Central memory CD4-positive, alpha-beta T cell (primary cell): ENCODE results near the gene SS18.

ENCODE experiments used
- DNase-seq: peaks from one replicate; pipeline ENCODE4 v3.0.0; 2022

SS18 gene

GRCh38 chr18:26071725-26072124 lies 18.7 kb downstream of the SS18 start:
- DNase-seq, result no peak

GRCh38 chr18:26071020-26071419 lies 19.4 kb downstream of the SS18 start:
- no peak for DNase-seq

DNA sequence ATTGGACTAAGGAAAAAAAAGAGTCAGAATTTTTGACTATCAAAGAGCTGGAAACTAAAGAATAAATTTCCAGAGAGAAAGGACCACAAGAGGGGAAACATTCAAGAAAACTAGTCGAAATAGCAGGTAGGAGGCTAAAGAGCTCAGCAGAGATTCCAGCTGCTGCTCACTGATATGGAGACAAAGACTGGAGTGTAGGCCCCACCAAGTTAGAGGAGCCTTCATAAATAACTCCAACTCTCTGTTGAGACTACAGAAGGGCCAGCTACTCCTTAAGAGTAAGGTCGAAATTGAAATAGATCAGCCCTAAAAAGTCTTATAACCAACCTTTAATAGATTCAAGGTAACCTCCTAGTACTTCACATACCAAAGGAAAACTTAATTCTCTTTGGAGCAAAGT lies 31.1 kb downstream of the SS18 start:
- DNase-seq, result no peak

GRCh38 chr18:26057344-26057773 lies 33.1 kb downstream of the SS18 start:
- no peak for DNase-seq

DNA sequence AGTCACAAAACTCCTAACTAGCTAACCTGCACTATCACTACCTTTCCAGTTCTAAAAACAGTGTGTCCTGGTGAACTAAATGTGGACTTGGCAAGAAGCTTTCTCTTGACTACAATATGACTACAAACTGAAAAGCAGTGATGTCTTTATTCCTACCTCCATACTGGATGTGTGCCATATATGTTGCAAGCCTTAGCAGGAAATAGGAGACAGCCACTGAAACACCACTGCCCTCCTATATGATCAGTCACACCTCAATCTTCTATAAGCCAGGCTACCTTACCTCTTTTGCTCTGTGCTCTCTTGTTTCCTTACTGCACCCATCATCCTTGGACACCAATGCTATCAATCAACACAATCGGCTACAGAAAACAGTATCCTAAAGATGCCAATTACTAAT lies 34.1 kb downstream of the SS18 start:
- no peak for DNase-seq

DNA sequence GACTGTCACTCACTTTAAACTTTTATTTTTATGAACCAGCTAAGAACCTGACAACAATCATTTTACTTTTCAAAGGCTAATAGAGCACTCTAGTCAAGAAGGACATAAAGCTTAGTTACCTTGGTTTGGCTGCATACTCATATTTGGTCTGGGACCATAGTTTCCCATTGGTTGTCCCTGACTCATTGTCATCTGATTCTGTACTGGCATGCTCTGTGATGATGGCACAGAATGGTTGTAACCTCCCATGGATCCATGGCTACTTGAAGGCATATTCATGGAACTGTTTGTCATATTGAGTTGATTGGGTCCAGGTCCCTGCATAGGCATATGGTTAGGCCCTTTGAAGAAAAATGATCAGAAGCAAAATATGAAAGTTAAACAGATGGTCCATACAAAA lies 37.9 kb downstream of the SS18 start:
- DNase-seq, result no peak

DNA sequence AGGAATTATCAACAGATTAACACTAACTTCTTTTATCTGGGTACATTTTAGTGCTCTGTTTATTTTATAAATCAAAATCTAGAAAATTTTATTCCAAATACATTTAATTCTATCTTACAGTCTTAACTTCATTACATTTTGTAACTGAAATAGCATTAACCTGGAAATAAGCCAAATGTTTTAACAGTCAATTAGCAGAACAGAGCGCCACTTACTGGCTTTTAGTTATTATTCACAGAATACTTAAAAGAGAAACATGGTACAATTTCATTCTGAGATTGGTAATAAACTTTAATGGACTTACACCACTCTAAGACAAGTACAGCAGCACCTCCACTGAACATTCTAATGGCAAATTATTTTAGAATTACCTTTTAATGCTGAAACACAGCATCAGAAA lies 38.6 kb downstream of the SS18 start:
- no peak for DNase-seq

DNA sequence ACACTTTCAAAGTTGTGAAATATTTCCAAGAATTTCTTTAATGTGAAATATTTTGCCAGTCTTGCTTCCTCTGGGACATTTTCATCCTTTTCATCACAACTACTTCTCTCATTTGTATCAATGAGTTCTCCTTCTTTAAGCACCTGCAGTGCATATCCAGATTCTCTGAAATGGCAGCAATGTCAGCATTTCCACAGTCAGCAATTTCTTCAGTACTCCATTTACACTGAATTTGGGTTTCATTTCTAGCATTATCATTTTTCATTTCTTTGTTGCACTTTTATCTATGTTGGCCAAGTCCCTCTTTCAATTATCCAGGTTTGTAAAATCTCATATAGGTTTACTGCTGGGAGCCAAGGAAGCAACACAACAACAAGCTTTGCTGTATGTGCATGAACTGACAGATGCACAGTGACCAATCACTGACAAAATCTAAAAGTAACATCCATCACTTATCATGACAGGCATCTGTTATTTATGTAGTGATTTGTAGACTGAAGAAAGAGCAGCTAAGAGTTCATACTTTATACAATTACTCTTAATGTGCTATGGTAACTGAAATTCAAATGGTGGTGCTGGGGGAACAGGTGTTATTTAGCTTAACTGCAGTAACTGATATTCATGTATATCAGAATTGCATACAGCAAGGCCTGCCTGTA lies 43.9 kb downstream of the SS18 start:
- no peak for DNase-seq

DNA sequence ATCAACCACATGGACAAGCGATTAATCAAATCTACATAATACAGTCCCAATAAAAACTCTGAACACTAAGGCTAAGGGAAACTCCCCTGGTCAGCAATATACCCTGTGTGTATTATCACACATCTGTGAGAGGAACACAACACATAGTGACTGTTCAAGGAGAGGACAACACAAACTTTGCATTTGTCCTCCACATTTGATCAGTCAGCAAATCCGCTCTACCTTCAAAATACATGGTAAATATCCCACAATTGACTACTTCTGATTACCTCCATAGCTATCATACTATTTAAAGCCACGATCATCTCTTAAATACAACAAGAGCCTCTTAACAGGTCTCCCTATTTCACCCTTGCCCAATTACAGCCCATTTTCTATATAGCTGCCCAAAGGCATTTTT lies 45.6 kb downstream of the SS18 start:
- no peak for DNase-seq

DNA sequence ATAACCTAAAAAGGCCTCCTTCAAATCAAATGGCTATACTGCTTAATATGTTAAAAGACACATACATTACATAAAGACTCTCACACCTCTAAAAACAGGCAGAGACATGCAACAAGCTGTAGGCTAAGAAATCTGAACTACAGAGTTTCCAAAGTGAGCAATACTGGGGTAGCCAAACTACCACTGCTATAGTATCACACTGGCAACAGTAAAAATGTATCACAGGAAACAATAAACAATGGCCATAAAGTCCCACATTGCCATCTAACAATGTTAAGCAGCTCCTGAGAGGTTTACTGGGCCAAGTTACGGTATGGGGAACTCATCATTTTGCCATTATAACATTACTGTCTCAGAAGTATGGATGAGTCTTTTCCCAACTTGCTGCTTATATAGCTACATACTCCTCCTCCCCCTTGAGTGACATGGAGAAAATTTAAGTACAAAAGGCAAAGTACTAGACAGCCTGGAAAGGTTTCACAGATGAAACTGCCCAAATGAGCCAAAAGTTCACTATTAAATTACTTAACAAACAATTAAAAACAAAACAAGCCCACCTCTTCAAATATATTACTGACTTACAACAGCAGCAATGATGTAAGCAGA lies 50.3 kb downstream of the SS18 start:
- DNase-seq, result no peak

DNA sequence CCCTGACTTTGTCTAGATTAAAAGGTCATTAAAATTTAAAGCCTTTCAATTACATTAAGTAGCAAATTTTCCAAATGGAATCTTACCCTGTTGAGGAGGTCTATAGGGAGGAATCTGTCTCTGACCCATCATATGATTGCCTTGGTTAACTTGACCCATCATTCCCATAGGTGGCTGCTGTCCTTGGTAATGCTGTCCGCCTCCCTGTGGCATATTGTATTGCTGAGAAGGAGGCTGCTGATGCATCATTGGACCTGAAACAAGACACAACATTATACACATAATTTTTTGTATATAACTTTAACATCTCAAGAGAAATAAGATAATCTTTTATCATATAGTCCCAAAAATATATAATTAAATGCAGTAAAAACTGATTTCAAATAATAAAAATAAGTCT lies 51.2 kb downstream of the SS18 start:
- no peak for DNase-seq

DNA sequence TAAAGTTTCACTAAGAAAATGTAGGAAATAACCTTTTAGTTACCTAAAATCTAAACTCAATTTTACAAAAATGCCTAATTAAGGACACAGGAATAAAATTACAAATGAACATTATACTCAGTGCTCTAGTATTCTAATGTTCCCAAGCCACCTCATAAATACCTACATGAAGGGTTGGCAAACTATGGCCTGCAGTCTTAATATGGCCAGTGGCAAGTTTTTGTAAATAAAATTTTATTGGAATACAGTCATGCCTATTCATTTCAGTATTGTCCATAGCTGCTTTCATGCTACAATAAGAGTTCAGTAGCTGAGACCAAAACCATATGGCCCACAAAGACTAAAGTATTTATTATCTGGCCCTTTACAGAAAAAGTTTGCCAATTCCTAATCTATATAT lies 53.8 kb downstream of the SS18 start:
- DNase-seq, result no peak

GRCh38 chr18:26034850-26035497 lies 55.4 kb downstream of the SS18 start:
- no peak for DNase-seq

GRCh38 chr18:26022585-26022984 lies 67.8 kb downstream of the SS18 start:
- no peak for DNase-seq

DNA sequence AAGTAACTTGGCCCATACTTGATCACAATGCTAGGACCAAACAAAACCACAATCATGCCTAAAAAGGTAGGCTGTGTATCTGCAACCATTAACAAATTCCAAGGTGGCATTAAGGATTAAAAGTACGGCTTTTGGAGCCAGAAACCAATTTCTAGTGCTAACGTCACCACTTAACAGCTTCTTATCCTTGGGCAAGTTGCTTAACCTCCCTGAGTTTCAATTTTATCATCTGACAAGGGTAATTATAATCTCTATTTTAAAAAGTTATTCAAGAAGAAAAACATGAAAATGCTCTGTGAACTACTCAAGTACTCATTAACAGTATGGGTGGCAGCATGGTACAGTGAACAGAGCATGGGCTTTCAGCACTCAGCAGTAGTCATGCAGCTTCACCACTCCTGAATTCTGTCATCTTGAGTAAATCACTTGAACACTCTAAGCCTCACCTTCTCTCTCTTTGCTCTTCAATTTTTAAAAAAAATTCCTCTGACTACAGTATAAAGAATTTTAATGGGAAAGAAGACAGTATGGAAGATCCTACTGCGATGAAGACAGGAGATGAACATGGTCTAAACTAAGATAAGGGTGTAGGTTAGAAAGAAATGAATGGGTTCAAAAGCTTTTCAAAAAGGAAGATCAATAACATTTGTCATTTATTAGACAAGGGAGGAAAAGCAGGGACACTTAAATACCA lies 69.2 kb downstream of the SS18 start:
- DNase-seq, result no peak

GRCh38 chr18:26017929-26018328 lies 72.5 kb downstream of the SS18 start:
- DNase-seq, result no peak

DNA sequence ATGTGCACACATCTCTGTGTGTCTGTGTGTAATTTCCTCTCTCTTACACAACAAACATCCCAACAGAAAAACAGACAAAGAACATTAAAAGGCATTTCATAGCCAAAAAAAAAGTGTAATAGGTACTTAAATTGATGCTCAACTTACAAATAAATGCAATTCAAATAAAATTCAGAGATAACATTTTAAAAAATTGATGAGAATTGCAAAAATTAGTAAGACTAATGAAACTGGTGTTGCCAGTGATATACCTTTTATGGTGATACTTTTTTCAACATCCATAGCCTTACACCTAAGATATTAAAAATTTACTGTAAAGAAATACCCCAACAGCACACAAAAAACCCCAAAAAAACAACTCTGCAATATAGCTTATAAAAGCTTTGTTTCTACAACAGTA lies 76.0 kb downstream of the SS18 start:
- DNase-seq, result no peak

DNA sequence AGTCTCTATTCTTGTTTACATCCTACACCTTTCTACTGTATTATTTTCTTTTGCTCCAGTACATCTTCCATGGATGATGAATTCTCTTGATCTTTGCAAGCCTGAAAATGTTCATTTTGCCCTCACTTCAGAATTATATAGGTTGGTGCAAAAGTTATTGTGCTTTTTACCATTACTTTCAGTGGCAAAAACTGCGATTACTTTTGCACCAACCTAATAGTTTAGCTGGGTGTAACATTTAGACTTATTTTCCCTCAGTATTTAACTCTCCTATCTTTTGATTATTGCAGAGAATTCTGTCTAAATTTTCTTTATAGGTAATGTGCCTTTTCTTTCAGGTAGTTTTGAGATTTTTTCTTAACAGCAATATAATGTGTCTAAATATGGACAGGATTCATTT lies 81.8 kb downstream of the SS18 start:
- no peak for DNase-seq

DNA sequence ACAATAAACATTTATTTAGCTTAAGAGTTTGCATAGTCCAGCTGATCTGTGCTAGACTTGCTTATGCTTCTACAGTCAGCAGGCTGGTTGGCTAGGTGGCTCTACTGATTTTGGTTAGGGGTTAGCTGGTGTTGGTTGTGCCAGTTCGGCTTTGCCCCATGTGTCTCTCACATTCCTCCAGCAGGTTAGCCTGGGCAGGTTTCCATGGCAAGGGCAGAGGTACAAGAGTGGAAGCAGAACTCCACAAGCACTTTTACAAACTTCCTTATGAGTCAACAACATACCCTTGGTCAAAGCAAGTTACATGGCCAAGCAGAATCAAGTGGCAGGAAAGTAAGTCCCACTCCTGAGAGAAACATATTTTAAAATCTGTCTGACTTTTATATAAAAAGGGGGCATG lies 82.3 kb downstream of the SS18 start:
- DNase-seq, result no peak

- DNase-seq, result no peak
These were observed 84.5 kb downstream of the SS18 start for GRCh38 chr18:26005950-26006349.

- DNase-seq, result no peak
These were observed 85.6 kb downstream of the SS18 start for GRCh38 chr18:26004832-26005231.

DNA sequence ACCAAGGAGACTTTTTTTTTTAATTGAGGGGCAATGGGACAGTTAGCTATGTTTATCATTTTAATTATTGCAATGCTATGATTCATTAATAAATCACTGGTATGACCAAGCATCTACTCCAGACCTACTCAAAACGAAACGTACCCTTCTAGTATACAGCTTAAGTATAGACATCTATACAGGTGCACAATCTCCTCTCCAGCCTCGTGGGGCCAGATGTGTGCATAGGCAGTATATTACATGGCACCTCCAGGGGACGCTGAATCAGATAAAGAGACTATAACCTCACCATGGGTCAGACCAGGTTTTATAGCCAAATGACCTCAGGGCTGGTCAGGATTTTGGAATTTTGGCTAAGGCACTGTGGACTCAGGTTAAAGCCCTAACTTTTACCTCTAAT lies 86.6 kb downstream of the SS18 start:
- DNase-seq, result no peak

GRCh38 chr18:26003356-26003755 lies 87.1 kb downstream of the SS18 start:
- DNase-seq, result no peak

DNA sequence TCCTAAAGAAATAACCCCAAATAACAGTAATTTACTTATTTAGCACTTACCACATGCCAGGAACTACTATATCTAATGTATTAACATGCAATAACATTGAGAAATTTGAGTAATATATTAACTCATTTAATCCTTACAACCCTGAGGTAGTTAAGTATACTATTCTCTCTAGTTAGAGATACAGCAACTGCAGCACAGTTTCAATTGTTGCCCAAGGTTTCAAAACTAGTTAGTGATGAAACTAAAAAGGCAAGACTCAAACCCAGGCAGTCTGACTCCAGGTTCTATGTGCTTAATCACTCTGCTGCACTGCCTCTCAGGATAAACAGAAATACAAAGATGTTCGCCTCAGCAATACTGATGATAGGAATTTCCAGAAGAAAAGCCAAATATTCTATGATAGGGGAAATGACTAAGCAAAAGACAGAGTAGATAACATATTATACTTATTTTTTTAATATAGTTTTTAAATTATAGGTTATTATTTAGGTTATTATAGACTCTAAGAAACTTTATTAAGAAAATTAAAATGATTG lies 88.0 kb downstream of the SS18 start:
- DNase-seq, result no peak
